ENCODE measurements around the gene WDR44.
"Not testable (repeated sequence)": the region's sequence is repeated elsewhere in the genome, so short reads cannot be mapped to it uniquely, and the experiment has no call there.

The WDR44 gene

GRCh38 chrX:118345464-118346257, at the start of gene WDR44:
TSS of gene WDR44 (plus strand) at chrX:118346106. CDS start at chrX:118346504, 398 bp downstream.
- Histone ChIP-seq H3K27me3 (replicated peaks; ENCODE audit: insufficient read depth, low read length) (no peaks in the 10 kb centered on the region), H3K4me1 (ENCODE audit: low read length) (peaks cover 3% of the 10 kb centered on the region; the same call in 1 of the 2 replicates), H3K9ac (ENCODE audit: low read length) (peak within 1 kb of the TSS; percentile 77), H3K9me3 (replicated peaks; ENCODE audit: insufficient read depth, low read length) (no peaks in the 10 kb centered on the region), H3K36me3 (replicated peaks; ENCODE audit: insufficient read depth, low read length) (no peaks in the 10 kb centered on the region), H3K9me2 (replicated peaks; ENCODE audit: insufficient read depth, low read length) (no peaks in the 10 kb centered on the region), H3K27ac (ENCODE audit: low read length) (peak within 1 kb of the TSS; percentile 82; the same call in 1 of the 2 replicates), H3K4me2 (ENCODE audit: low read depth, low read length) (peak within 1 kb of the TSS; percentile 79), H3K79me2 (ENCODE audit: low read length) (peaks cover 36% of the 10 kb centered on the region), H3F3A (ENCODE audit: insufficient read depth, low read length) (peaks cover 13% of the 10 kb centered on the region; the same call in 1 of the 2 replicates), H2AFZ (ENCODE audit: low read length) (peak within 1 kb of the TSS; percentile 80), H4K20me1 (ENCODE audit: insufficient read depth, low read length) (no peaks in the 10 kb centered on the region), H3K4me3 (ENCODE audit: low read length) (peak within 1 kb of the TSS; percentile 69)
- peak; percentile 95 for DNase-seq
- TF ChIP-seq EZH2 (optimal IDR thresholded peaks at IDR 0.05; ENCODE audit: low read depth, low read length) (no peak), EZH2phosphoT487 (IDR thresholded peaks at IDR 0.05; ENCODE audit: low read length) (no peak), CTCF (IDR thresholded peaks at IDR 0.05; ENCODE audit: low read length) (no peak)

GRCh38 chrX:118305827-118306226, 40.1 kb upstream of the WDR44 start:
- not testable (repeated sequence) for H3K9me3 ChIP-seq (replicated peaks; ENCODE audit: insufficient read depth, low read length); H3K36me3 ChIP-seq (replicated peaks; ENCODE audit: insufficient read depth, low read length); H3K79me2 ChIP-seq (ENCODE audit: low read length); H3K4me1 ChIP-seq (ENCODE audit: low read length); H3K4me3 ChIP-seq (ENCODE audit: low read length); H4K20me1 ChIP-seq (ENCODE audit: insufficient read depth, low read length); DNase-seq; H3K9me2 ChIP-seq (replicated peaks; ENCODE audit: insufficient read depth, low read length); H3K27ac ChIP-seq (ENCODE audit: low read length); H3K27me3 ChIP-seq (replicated peaks; ENCODE audit: insufficient read depth, low read length); H3K4me2 ChIP-seq (ENCODE audit: low read depth, low read length); H2AFZ ChIP-seq (ENCODE audit: low read length); H3F3A ChIP-seq (ENCODE audit: insufficient read depth, low read length); H3K9ac ChIP-seq (ENCODE audit: low read length)

GRCh38 chrX:118315529-118315928, 30.4 kb upstream of the WDR44 start:
- no peaks in the 10 kb centered on the region for H4K20me1 ChIP-seq (ENCODE audit: insufficient read depth, low read length)
- H3K9me3 ChIP-seq (replicated peaks; ENCODE audit: insufficient read depth, low read length), result no peaks in the 10 kb centered on the region
- H3K9me2 ChIP-seq (replicated peaks; ENCODE audit: insufficient read depth, low read length), result no peaks in the 10 kb centered on the region
- TF ChIP-seq CTCF (IDR thresholded peaks at IDR 0.05; ENCODE audit: low read length), result no peak
- no peak for TF ChIP-seq EZH2phosphoT487 (IDR thresholded peaks at IDR 0.05; ENCODE audit: low read length)
- no peak for TF ChIP-seq EZH2 (optimal IDR thresholded peaks at IDR 0.05; ENCODE audit: low read depth, low read length)
- DNase-seq, result no peak
- no peaks in the 10 kb centered on the region for H3K4me1 ChIP-seq (ENCODE audit: low read length)
- H3K9ac ChIP-seq (ENCODE audit: low read length), result no peak overlapping the region
- H3F3A ChIP-seq (ENCODE audit: insufficient read depth, low read length), result no peaks in the 10 kb centered on the region
- H3K36me3 ChIP-seq (replicated peaks; ENCODE audit: insufficient read depth, low read length), result no peaks in the 10 kb centered on the region
- no peak overlapping the region for H3K4me3 ChIP-seq (ENCODE audit: low read length)
- H3K27ac ChIP-seq (ENCODE audit: low read length), result no peak overlapping the region
- H3K4me2 ChIP-seq (ENCODE audit: low read depth, low read length), result no peak overlapping the region
- H3K79me2 ChIP-seq (ENCODE audit: low read length), result no peaks in the 10 kb centered on the region
- H2AFZ ChIP-seq (ENCODE audit: low read length), result no peak overlapping the region
- H3K27me3 ChIP-seq (replicated peaks; ENCODE audit: insufficient read depth, low read length), result no peaks in the 10 kb centered on the region

GRCh38 chrX:118324588-118324987, 21.3 kb upstream of the WDR44 start:
- Histone ChIP-seq H3K9me2 (replicated peaks; ENCODE audit: insufficient read depth, low read length) (no peaks in the 10 kb centered on the region), H3K4me2 (ENCODE audit: low read depth, low read length) (no peak overlapping the region), H3K79me2 (ENCODE audit: low read length) (no peaks in the 10 kb centered on the region), H3K4me1 (ENCODE audit: low read length) (no peaks in the 10 kb centered on the region), H3K27ac (ENCODE audit: low read length) (no peak overlapping the region), H4K20me1 (ENCODE audit: insufficient read depth, low read length) (no peaks in the 10 kb centered on the region), H3K9ac (ENCODE audit: low read length) (no peak overlapping the region), H2AFZ (ENCODE audit: low read length) (no peak overlapping the region), H3K36me3 (replicated peaks; ENCODE audit: insufficient read depth, low read length) (no peaks in the 10 kb centered on the region), H3F3A (ENCODE audit: insufficient read depth, low read length) (no peaks in the 10 kb centered on the region), H3K9me3 (replicated peaks; ENCODE audit: insufficient read depth, low read length) (no peaks in the 10 kb centered on the region), H3K27me3 (replicated peaks; ENCODE audit: insufficient read depth, low read length) (no peaks in the 10 kb centered on the region), H3K4me3 (ENCODE audit: low read length) (no peak overlapping the region)
- no peak for DNase-seq
- TF ChIP-seq CTCF (IDR thresholded peaks at IDR 0.05; ENCODE audit: low read length) (no peak), EZH2 (optimal IDR thresholded peaks at IDR 0.05; ENCODE audit: low read depth, low read length) (no peak), EZH2phosphoT487 (IDR thresholded peaks at IDR 0.05; ENCODE audit: low read length) (no peak)
